A549 (cell line): Measurements from ENCODE around the gene POPDC2. TPM values are rescaled to one million over a fixed set of nuclear protein-coding genes. Genes with fewer than 3 reads are reported as not detected.

Experiments used
- ATAC-seq, 2 experiments: fragments of 200-7000 bp in 1 of 2; fragments of >200 bp in 1 of 2; cut with Nextera tagmentation in 1 of 2; cut with Tn5 transposase in 1 of 2; 3 replicates each; pipeline versions ENCODE4 v1.8.0 to v1.9.1; 2018 to 2020; ENCODE audit warnings: mild to moderate bottlenecking in 1 of 2, moderate library complexity in 1 of 2
- CTCF ChIA-PET: fragments of 300-600 bp; sonication (Branson Sonifier 250); formaldehyde crosslinking; extraction: SDS; loops from one replicate; lab custom pipeline; 2021; ENCODE audit warnings: antibody characterized with exemption, inconsistent platforms; lab: Yijun Ruan, JAX
- POLR2A ChIA-PET: fragments of 350-600 bp; formaldehyde crosslinking; extraction: SDS; loops from one replicate; lab custom pipeline; 2021; ENCODE audit warnings: antibody characterized with exemption, inconsistent platforms; lab: Yijun Ruan, JAX
- DNase-seq, 2 experiments: peaks; one replicate each; pipeline versions ENCODE4 v3.0.0 to v3.0.0-alpha.2; 2011 to 2016; ENCODE audit warnings: low read depth in 1 of 2, low spot score in 1 of 2
- FAIRE-seq: peaks from 2 replicates; lab custom pipeline; 2011; peaks lifted over from hg19 to GRCh38; lab: Jason Lieb, UNC
- H3K27ac ChIP-seq, 2 experiments: fragments of >200 bp; sonication (Bioruptor Twin); formaldehyde crosslinking; 3 replicates each; pipeline ENCODE4 v1.5.1; 2016 to 2017
- H3K4me1 ChIP-seq: fragments of >200 bp; sonication (Bioruptor Twin); formaldehyde crosslinking; 3 replicates; pipeline ENCODE4 v1.6.1; 2016
- H3K4me2 ChIP-seq: fragments of >200 bp; sonication (Bioruptor Twin); formaldehyde crosslinking; 3 replicates; pipeline ENCODE4 v1.6.1; 2016
- H3K4me3 ChIP-seq: fragments of >200 bp; sonication (Bioruptor Twin); formaldehyde crosslinking; 3 replicates; pipeline ENCODE4 v1.5.1; 2016
- H3K9me3 ChIP-seq: fragments of >200 bp; sonication (Bioruptor Twin); formaldehyde crosslinking; 3 replicates; pipeline ENCODE4 v1.6.1; 2016
- CBX2 ChIP-seq: fragments of 200-600 bp; sonication (generic); IDR thresholded peaks from 2 replicates; pipeline ENCODE4 v1.6.1; 2016; ENCODE audit warnings: low read depth, mild to moderate bottlenecking, borderline replicate concordance
- CHD2 ChIP-seq: fragments of 150-350 bp; IDR thresholded peaks from 2 replicates; pipeline ENCODE4 v1.6.1; 2014; ENCODE audit warnings: low read length; ENCODE audit not compliant: partially characterized antibody
- E2F6 ChIP-seq: IDR thresholded peaks from 2 replicates; pipeline ENCODE4 v1.6.1; 2012; ENCODE audit warnings: low read depth, borderline replicate concordance
- EHF ChIP-seq: fragments of 250-450 bp; sonication (Bioruptor Pico); IDR thresholded peaks from 2 replicates; pipeline ENCODE4 v1.5.0; 2020; ENCODE audit warnings: mild to moderate bottlenecking
- EP300 ChIP-seq, 2 experiments: fragments of >200 bp; sonication (Bioruptor Twin); formaldehyde crosslinking; IDR thresholded peaks; 2 replicates in 1 of 2; 3 replicates in 1 of 2; pipeline ENCODE4 v1.6.1; 2016 to 2017
- FOXS1 ChIP-seq: fragments of 250-450 bp; sonication (Bioruptor Pico); IDR thresholded peaks from 2 replicates; pipeline ENCODE4 v1.5.0; 2020; ENCODE audit warnings: mild to moderate bottlenecking, moderate library complexity
- GATA3 ChIP-seq: IDR thresholded peaks from 2 replicates; pipeline ENCODE4 v1.6.1; 2012; ENCODE audit warnings: borderline replicate concordance
- HOXB5 ChIP-seq: fragments of 250-450 bp; sonication (Bioruptor Pico); IDR thresholded peaks from 2 replicates; pipeline ENCODE4 v1.5.0; 2020; ENCODE audit warnings: mild to moderate bottlenecking, moderate library complexity
- JUN ChIP-seq, 2 experiments: fragments of >200 bp; sonication (Bioruptor Twin); formaldehyde crosslinking; IDR thresholded peaks; 2 replicates in 1 of 2; 3 replicates in 1 of 2; pipeline ENCODE4 v1.6.1; 2016 to 2017
- KDM1A ChIP-seq: fragments of 200-600 bp; sonication (generic); IDR thresholded peaks from 2 replicates; pipeline ENCODE4 v1.6.1; 2016; ENCODE audit warnings: low read depth, mild to moderate bottlenecking
- MYC ChIP-seq: IDR thresholded peaks from 2 replicates; pipeline ENCODE4 v1.6.1; 2012; ENCODE audit warnings: mild to moderate bottlenecking, inconsistent platforms, low read length, improper control_type of control experiment, borderline replicate concordance
- NR3C1 ChIP-seq: fragments of >200 bp; sonication (Bioruptor Twin); formaldehyde crosslinking; IDR thresholded peaks from 3 replicates; pipeline ENCODE4 v1.6.1; 2017
- PHF8 ChIP-seq: fragments of 200-600 bp; sonication (generic); IDR thresholded peaks from 2 replicates; pipeline ENCODE4 v1.6.1; 2016; ENCODE audit warnings: low read depth, mild to moderate bottlenecking, antibody characterized with exemption, moderate library complexity, borderline replicate concordance
- POLR2A ChIP-seq: IDR thresholded peaks from 2 replicates; pipeline ENCODE4 v1.6.1; 2012; ENCODE audit warnings: mild to moderate bottlenecking, low read length
- RAD21 ChIP-seq, 2 experiments: fragments of >200 bp in 1 of 2; sonication (Bioruptor Twin) in 1 of 2; formaldehyde crosslinking in 1 of 2; IDR thresholded peaks in 1 of 2; conservative IDR thresholded peaks in 1 of 2; 2 replicates in 1 of 2; 3 replicates in 1 of 2; pipeline ENCODE4 v1.6.1; 2012 to 2018; ENCODE audit warnings: inconsistent platforms in 1 of 2
- SREBF2 ChIP-seq: fragments of 450-650 bp; IDR thresholded peaks from 2 replicates; pipeline ENCODE4 v1.6.1; 2014; ENCODE audit warnings: mild to moderate bottlenecking, moderate library complexity
- TFCP2L1 ChIP-seq: fragments of 250-450 bp; sonication (Bioruptor Pico); IDR thresholded peaks from 2 replicates; pipeline ENCODE4 v1.5.0; 2021; ENCODE audit warnings: mild to moderate bottlenecking
- ZFP36 ChIP-seq: fragments of 450-650 bp; IDR thresholded peaks from 2 replicates; pipeline ENCODE4 v1.6.1; 2014; ENCODE audit warnings: borderline replicate concordance; ENCODE audit not compliant: partially characterized antibody
- WGBS: methylation state at CpG from one replicate; pipeline ENCODE4 v1.1.6; 2017; ENCODE audit errors: missing lambda C conversion rate; 5-methylcytosine and 5-hydroxymethylcytosine counted together
- polyA minus RNA-seq: library from RNA; depleted of rRNA, polyadenylated mRNA; stranded (reverse); fragments of >200 nt; gene quantifications from 2 replicates; pipeline ENCODE4 v1.2.3, GENCODE V29; 2011; rRNA and poly(A)+ RNA removed
- polyA plus RNA-seq, 4 experiments: library from polyadenylated mRNA; depleted of rRNA in 3 of 4; stranded (reverse); fragments of >200 nt; fragmentation: RNase III in 1 of 4; extraction: RNeasy Plus Mini Kit Qiagen cat#74134 plus additional on column Dnase treatment in 1 of 4; gene quantifications; 2 replicates in 3 of 4; 3 replicates in 1 of 4; pipeline ENCODE4 v1.2.3, GENCODE V29; 2011 to 2017
- TF ChIP-seq, protein P1 (sequence below): fragments of 450-650 bp; IDR thresholded peaks from 2 replicates; pipeline ENCODE4 v1.6.1; 2014; ENCODE audit warnings: antibody characterized with exemption
- TF ChIP-seq, protein P2 (sequence below): fragments of 150-350 bp; IDR thresholded peaks from 2 replicates; pipeline ENCODE4 v1.6.1; 2014; ENCODE audit warnings: low read depth, mild to moderate bottlenecking, low read length
- TF ChIP-seq, protein P3 (sequence below): fragments of >200 bp; sonication (Bioruptor Twin); formaldehyde crosslinking; IDR thresholded peaks from 3 replicates; pipeline ENCODE4 v1.5.1; 2016
- TF ChIP-seq, protein P4 (sequence below): IDR thresholded peaks from 2 replicates; pipeline ENCODE4 v1.6.1; 2012
- TF ChIP-seq, protein P5 (sequence below): fragments of >200 bp; sonication (Bioruptor Twin); formaldehyde crosslinking; IDR thresholded peaks from 3 replicates; pipeline ENCODE4 v1.6.1; 2016

Gene POPDC2, protein sequence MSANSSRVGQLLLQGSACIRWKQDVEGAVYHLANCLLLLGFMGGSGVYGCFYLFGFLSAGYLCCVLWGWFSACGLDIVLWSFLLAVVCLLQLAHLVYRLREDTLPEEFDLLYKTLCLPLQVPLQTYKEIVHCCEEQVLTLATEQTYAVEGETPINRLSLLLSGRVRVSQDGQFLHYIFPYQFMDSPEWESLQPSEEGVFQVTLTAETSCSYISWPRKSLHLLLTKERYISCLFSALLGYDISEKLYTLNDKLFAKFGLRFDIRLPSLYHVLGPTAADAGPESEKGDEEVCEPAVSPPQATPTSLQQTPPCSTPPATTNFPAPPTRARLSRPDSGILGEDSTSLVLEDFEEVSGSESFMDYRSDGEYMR
- polyA plus RNA-seq (2011; rRNA removed), result 0.62 and 1.0 TPM in 2 replicates
- 0.34 and 0.37 TPM in 2 replicates for polyA plus RNA-seq (2012; cell fraction: cytosol; rRNA removed)
- polyA plus RNA-seq (2012; cell fraction: nucleus; rRNA removed), result 1.3 and 2.4 TPM in 2 replicates
- polyA plus RNA-seq (2017; fragmentation: RNase III; extraction: RNeasy Plus Mini Kit Qiagen cat#74134 plus additional on column Dnase treatment), result 0.17 to 0.74 TPM (median 0.54 TPM) in 3 replicates
- polyA minus RNA-seq, result 0.66 and 1.1 TPM in 2 replicates

DNA sequence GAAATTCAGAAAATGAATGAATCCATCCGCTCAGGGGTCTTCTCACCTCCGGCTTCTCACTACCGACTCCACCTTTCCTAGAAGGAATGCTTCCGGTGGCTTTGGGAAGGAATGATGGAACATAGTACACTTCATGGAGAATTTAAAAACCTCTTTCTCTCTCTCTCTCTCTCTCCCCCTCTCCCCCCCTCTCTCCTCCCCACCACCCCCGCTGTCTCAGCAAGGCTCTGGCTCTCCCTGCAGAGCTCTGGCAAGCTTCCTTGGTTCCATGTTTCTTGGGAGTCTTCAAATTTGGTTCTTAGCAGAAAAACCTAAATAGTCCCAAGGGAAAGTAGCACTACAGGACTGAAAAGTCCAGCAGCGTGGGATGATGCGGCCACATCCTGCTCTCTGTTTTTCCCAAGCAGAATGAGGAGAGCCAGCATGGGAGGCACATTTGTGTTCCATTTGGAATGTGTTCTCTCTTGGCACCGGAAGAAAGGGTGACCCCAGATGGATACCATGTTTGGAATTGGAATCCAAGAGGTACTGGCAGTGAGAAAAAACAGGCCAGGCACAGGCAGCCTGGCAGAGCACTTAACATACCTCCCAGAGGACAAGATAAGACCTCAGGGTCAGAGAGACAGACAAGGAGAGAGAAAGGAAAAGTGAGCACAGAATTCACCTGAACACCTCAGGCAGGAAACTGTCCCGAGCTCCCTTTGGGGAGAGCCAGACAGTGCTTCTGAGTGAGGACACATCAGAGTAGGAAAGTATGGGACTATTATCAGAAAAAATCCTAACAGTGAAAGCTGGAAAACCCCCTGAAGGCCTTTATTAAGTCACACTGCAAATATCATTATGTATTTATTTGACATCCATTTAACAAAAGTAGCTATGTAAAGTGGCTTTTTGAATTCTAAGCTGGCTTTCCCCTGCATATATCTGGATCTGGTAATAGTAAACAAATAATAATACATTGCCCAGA, at the start of gene POPDC2:
POPDC2 (minus strand) TSS at position 116 of the 967 bp plus-strand sequence. CDS start 166 bp downstream, outside the sequence.
- peaks cover 8% of the 10 kb centered on the region for H3K4me1 ChIP-seq
- DNase-seq, result no peak
- no peak within 1 kb of the TSS for H3K4me3 ChIP-seq
- no peak within 1 kb of the TSS for H3K4me2 ChIP-seq
- FAIRE-seq, result no peak
- ChIA-PET POLR2A (no interaction called here), CTCF (interaction anchor here (0.6 to 2.2 kb wide), 3 partner anchors 21 to 776 kb away, joined by 3 to 5 read pairs (median 5); no protein-coding TSS in a partner anchor)
- no peaks in the 10 kb centered on the region for H3K9me3 ChIP-seq
- no peak for ATAC-seq
- no peak within 1 kb of the TSS for H3K27ac ChIP-seq
- TF ChIP-seq ZFP36, result no peak
- TF ChIP-seq, protein P1, sequence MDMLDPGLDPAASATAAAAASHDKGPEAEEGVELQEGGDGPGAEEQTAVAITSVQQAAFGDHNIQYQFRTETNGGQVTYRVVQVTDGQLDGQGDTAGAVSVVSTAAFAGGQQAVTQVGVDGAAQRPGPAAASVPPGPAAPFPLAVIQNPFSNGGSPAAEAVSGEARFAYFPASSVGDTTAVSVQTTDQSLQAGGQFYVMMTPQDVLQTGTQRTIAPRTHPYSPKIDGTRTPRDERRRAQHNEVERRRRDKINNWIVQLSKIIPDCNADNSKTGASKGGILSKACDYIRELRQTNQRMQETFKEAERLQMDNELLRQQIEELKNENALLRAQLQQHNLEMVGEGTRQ, result no peak
- TF ChIP-seq PHF8, result no peak
- no peak for TF ChIP-seq SREBF2
- TF ChIP-seq E2F6, result no peak
- TF ChIP-seq FOXS1 (CRISPR knock-in tag), result no peak
- TF ChIP-seq JUN (IDR thresholded peaks at IDR 0.05), result no peak
- no peak for TF ChIP-seq MYC
- no peak for TF ChIP-seq RAD21 (conservative IDR thresholded peaks at IDR 0.05 in 1 of 2, IDR thresholded peaks at IDR 0.05 in 1 of 2)
- 84% methylated on average over 9 of the region's 9 CpGs for WGBS

DNA sequence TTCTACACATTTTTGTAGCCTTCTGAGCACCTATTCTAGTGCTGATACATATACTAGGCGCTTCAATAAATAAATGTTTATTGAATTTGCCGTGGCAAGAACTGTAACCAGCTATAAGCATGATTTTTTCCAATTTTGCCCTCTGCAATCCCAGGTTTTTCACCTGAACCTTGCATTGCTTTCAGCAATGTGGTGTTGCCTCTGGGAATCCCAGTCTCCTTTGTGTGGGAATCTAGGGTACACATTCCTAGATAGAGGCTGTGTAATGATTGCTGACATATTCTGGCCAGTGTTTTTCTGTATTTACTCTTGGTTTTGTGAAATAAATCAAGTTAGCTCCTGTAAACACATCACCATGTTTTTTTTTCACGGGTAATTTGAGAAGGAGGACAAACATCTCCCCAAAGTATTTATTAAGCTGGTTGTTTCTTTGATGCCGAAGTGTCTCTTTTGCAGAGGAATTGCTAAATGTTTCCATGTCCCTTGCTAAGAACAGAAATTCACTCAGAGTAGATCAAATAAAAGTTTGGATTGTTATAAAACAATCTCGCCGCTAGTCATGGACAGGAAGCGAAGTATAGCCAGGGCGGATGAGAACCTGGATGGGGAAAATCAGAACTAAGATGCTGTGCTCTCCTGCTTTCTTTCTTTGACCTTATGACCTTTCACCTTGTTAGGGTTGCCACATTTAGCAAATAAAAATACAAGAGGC, 43.6 kb upstream of the POPDC2 start:
- no peak for DNase-seq
- Histone ChIP-seq H3K27ac (no peak overlapping the region), H3K4me1 (peaks cover 17% of the 10 kb centered on the region)
- ATAC-seq, result no peak
- no peak for TF ChIP-seq EP300 (IDR thresholded peaks at IDR 0.05)
- TF ChIP-seq CBX2, result no peak
- TF ChIP-seq, protein P1, result no peak
- TF ChIP-seq NR3C1, result no peak
- TF ChIP-seq, protein P2, sequence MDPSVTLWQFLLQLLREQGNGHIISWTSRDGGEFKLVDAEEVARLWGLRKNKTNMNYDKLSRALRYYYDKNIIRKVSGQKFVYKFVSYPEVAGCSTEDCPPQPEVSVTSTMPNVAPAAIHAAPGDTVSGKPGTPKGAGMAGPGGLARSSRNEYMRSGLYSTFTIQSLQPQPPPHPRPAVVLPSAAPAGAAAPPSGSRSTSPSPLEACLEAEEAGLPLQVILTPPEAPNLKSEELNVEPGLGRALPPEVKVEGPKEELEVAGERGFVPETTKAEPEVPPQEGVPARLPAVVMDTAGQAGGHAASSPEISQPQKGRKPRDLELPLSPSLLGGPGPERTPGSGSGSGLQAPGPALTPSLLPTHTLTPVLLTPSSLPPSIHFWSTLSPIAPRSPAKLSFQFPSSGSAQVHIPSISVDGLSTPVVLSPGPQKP, result no peak
- TF ChIP-seq, protein P3, sequence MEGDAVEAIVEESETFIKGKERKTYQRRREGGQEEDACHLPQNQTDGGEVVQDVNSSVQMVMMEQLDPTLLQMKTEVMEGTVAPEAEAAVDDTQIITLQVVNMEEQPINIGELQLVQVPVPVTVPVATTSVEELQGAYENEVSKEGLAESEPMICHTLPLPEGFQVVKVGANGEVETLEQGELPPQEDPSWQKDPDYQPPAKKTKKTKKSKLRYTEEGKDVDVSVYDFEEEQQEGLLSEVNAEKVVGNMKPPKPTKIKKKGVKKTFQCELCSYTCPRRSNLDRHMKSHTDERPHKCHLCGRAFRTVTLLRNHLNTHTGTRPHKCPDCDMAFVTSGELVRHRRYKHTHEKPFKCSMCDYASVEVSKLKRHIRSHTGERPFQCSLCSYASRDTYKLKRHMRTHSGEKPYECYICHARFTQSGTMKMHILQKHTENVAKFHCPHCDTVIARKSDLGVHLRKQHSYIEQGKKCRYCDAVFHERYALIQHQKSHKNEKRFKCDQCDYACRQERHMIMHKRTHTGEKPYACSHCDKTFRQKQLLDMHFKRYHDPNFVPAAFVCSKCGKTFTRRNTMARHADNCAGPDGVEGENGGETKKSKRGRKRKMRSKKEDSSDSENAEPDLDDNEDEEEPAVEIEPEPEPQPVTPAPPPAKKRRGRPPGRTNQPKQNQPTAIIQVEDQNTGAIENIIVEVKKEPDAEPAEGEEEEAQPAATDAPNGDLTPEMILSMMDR, result no peak
- no peak for TF ChIP-seq POLR2A
- TF ChIP-seq FOXS1 (CRISPR knock-in tag), result no peak
- no peak for TF ChIP-seq KDM1A
- TF ChIP-seq, protein P4, sequence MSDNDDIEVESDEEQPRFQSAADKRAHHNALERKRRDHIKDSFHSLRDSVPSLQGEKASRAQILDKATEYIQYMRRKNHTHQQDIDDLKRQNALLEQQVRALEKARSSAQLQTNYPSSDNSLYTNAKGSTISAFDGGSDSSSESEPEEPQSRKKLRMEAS, result no peak
- TF ChIP-seq HOXB5, result no peak
- no peak for TF ChIP-seq EHF (CRISPR knock-in tag)
- no peak for TF ChIP-seq GATA3
- TF ChIP-seq, protein P5, sequence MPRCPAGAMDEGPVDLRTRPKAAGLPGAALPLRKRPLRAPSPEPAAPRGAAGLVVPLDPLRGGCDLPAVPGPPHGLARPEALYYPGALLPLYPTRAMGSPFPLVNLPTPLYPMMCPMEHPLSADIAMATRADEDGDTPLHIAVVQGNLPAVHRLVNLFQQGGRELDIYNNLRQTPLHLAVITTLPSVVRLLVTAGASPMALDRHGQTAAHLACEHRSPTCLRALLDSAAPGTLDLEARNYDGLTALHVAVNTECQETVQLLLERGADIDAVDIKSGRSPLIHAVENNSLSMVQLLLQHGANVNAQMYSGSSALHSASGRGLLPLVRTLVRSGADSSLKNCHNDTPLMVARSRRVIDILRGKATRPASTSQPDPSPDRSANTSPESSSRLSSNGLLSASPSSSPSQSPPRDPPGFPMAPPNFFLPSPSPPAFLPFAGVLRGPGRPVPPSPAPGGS, result no peak
- TF ChIP-seq CHD2, result no peak
- no peak for TF ChIP-seq TFCP2L1 (CRISPR knock-in tag)
- no peak for TF ChIP-seq SREBF2
- TF ChIP-seq, all 56 proteins: peak for 0
- 69% methylated on average over 8 of the region's 8 CpGs for WGBS
- FAIRE-seq, result no peak
- no peak overlapping the region for H3K4me3 ChIP-seq
- no peaks in the 10 kb centered on the region for H3K9me3 ChIP-seq
- POLR2A ChIA-PET, result interaction anchor here (1.1 kb wide), 1 partner anchor 390 kb away, joined by 3 read pairs; no protein-coding TSS in a partner anchor
- CTCF ChIA-PET, result interaction anchor here (0.6 kb wide), 1 partner anchor 596 kb away, joined by 4 read pairs; no protein-coding TSS in a partner anchor
- H3K4me2 ChIP-seq, result no peak overlapping the region
